MM.1S (cell line): ENCODE measurements around the gene VAMP7.
A peak's percentile ranks its signal among the peaks of the same experiment; 100 is the strongest.

ENCODE experiments used
- DNase-seq: peaks from one replicate; pipeline ENCODE4 v3.0.0-alpha.2; 2015
- H2AFZ ChIP-seq: fragments of 300-600 bp; sonication (generic); 2 replicates; pipeline ENCODE4 v1.6.0; 2016; ENCODE audit warnings: antibody characterized with exemption, low read length
- H3F3A ChIP-seq: fragments of 300-600 bp; sonication (generic); 2 replicates; pipeline ENCODE4 v1.6.1; 2016; ENCODE audit warnings: mild to moderate bottlenecking, antibody characterized with exemption, low read length, moderate library complexity, mixed read lengths; ENCODE audit not compliant: insufficient read depth
- H3K27ac ChIP-seq: fragments of 300-600 bp; sonication (generic); 2 replicates; pipeline ENCODE4 v1.5.1; 2016; ENCODE audit warnings: mild to moderate bottlenecking, low read length
- H3K27me3 ChIP-seq: fragments of 300-600 bp; sonication (generic); replicated peaks from 2 replicates; pipeline ENCODE4 v1.6.0; 2016; ENCODE audit warnings: low read length; ENCODE audit not compliant: insufficient read depth
- H3K36me3 ChIP-seq: fragments of 300-600 bp; sonication (generic); replicated peaks from 2 replicates; pipeline ENCODE4 v1.6.1; 2016; ENCODE audit warnings: mild to moderate bottlenecking, low read length, mixed read lengths; ENCODE audit not compliant: insufficient read depth
- H3K4me1 ChIP-seq: fragments of 300-600 bp; sonication (generic); 2 replicates; pipeline ENCODE4 v1.6.1; 2016; ENCODE audit warnings: low read length, mixed read lengths
- H3K4me2 ChIP-seq: fragments of 300-600 bp; sonication (generic); 2 replicates; pipeline ENCODE4 v1.6.0; 2016; ENCODE audit warnings: low read depth, low read length
- H3K4me3 ChIP-seq: fragments of 300-600 bp; sonication (generic); 2 replicates; pipeline ENCODE4 v1.5.1; 2016; ENCODE audit warnings: low read length, mixed read lengths
- H3K79me2 ChIP-seq: fragments of 300-600 bp; sonication (generic); 2 replicates; pipeline ENCODE4 v1.6.1; 2016; ENCODE audit warnings: mixed run types, low read length, mixed read lengths
- H3K9ac ChIP-seq: fragments of 300-600 bp; sonication (generic); 2 replicates; pipeline ENCODE4 v1.6.1; 2016; ENCODE audit warnings: low read length, mixed read lengths
- H3K9me2 ChIP-seq: fragments of 300-600 bp; sonication (generic); replicated peaks from 2 replicates; pipeline ENCODE4 v1.6.1; 2016; ENCODE audit warnings: mild to moderate bottlenecking, low read length, mixed read lengths; ENCODE audit not compliant: insufficient read depth
- H3K9me3 ChIP-seq: fragments of 300-600 bp; sonication (generic); replicated peaks from 2 replicates; pipeline ENCODE4 v1.6.1; 2016; ENCODE audit warnings: mild to moderate bottlenecking, low read length, mixed read lengths; ENCODE audit not compliant: insufficient read depth
- H4K20me1 ChIP-seq: fragments of 300-600 bp; sonication (generic); 2 replicates; pipeline ENCODE4 v1.6.1; 2016; ENCODE audit warnings: mild to moderate bottlenecking, low read length, moderate library complexity, mixed read lengths; ENCODE audit not compliant: insufficient read depth
- CTCF ChIP-seq: fragments of 300-600 bp; sonication (generic); IDR thresholded peaks from 2 replicates; pipeline ENCODE4 v1.5.1; 2016; ENCODE audit warnings: antibody characterized with exemption, low read length, mixed read lengths
- EZH2 ChIP-seq: fragments of 300-600 bp; sonication (generic); optimal IDR thresholded peaks from 2 replicates; pipeline ENCODE3; 2017; ENCODE audit warnings: low read depth, mild to moderate bottlenecking, antibody characterized with exemption, low read length, mixed read lengths
- EZH2phosphoT487 ChIP-seq: fragments of 300-600 bp; sonication (generic); IDR thresholded peaks from 2 replicates; pipeline ENCODE4 v1.6.1; 2018; ENCODE audit warnings: antibody characterized with exemption, low read length

The VAMP7 gene

GRCh38 chrX:155962906-155963305 lies 81.8 kb downstream of the VAMP7 start:
- Histone ChIP-seq H3K4me3 (no peak overlapping the region), H3K79me2 (no peaks in the 10 kb centered on the region), H3K36me3 (no peaks in the 10 kb centered on the region), H4K20me1 (no peaks in the 10 kb centered on the region), H3K9ac (no peak overlapping the region), H3K4me1 (no peaks in the 10 kb centered on the region), H3K4me2 (no peak overlapping the region), H3K9me3 (no peaks in the 10 kb centered on the region), H3F3A (no peaks in the 10 kb centered on the region), H3K9me2 (no peaks in the 10 kb centered on the region), H3K27ac (no peak overlapping the region), H2AFZ (no peak overlapping the region), H3K27me3 (no peaks in the 10 kb centered on the region)
- no peak for DNase-seq
- no peak for TF ChIP-seq EZH2phosphoT487
- no peak for TF ChIP-seq CTCF
- TF ChIP-seq EZH2 = no peak

DNA sequence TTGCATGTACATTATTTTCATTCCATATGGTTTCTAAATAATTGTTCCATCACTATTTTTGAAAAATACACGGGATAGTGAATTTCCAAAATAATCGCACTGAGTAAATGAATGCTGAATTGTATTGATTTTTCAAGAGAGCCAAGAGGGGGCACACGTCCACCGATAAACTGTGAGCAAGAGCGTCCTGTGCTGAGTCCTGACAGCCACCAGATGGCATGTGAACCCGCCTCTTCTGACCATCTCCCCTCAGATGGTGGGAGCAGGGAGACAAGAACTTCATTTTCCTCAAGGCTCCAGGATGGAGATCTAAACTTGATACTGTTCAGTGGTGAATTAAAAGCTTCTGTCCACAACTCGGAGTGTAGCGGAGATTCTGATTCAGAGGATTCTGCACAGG lies 85.7 kb downstream of the VAMP7 start:
- H3K4me2 ChIP-seq = no peak overlapping the region
- no peaks in the 10 kb centered on the region for H3K79me2 ChIP-seq
- no peak overlapping the region for H2AFZ ChIP-seq
- H3K9me2 ChIP-seq = no peaks in the 10 kb centered on the region
- H4K20me1 ChIP-seq = no peaks in the 10 kb centered on the region
- no peaks in the 10 kb centered on the region for H3F3A ChIP-seq
- no peak overlapping the region for H3K4me3 ChIP-seq
- no peak overlapping the region for H3K9ac ChIP-seq
- no peaks in the 10 kb centered on the region for H3K9me3 ChIP-seq
- TF ChIP-seq EZH2phosphoT487 (no peak), CTCF (peak; percentile 11; the same call in 1 of the 2 replicates), EZH2 (no peak)
- no peaks in the 10 kb centered on the region for H3K4me1 ChIP-seq
- H3K36me3 ChIP-seq = no peaks in the 10 kb centered on the region
- no peaks in the 10 kb centered on the region for H3K27me3 ChIP-seq
- H3K27ac ChIP-seq = no peak overlapping the region
- no peak for DNase-seq

DNA sequence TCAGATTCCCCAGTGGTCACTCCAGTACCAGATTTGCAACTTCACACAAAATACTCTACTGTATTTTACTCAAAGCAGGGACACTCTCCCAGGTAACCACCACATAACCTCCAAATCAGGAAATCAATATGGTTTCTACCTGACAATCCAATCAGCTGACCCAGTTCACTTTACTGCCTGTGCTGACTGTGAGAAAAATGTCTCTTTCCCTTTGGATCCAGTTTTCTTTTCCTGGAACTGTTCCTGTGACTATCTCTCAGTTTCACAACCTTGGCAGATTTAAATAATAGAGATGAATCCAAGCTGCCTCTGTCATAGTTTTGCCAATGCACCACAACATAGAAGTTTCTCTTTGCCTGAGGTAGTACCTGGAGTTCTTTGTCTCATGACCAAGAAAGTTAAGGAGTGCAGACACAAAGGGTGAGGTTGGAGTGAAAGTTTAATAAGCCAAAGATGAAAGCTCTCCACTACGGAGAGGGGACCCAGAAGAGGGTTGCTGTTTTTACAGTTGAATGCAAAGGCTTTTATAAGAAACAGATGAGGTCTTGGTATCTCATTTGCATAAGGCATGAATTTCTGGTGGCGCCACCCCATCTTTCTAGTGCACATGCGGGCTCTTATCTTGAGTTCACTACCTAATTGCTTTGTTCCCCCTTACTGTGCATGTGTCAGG lies 86.6 kb downstream of the VAMP7 start:
- Histone ChIP-seq H3K4me2 (no peak overlapping the region), H3K4me3 (no peak overlapping the region), H3K79me2 (no peaks in the 10 kb centered on the region), H3K4me1 (no peaks in the 10 kb centered on the region), H2AFZ (no peak overlapping the region), H3K27me3 (no peaks in the 10 kb centered on the region), H3F3A (no peaks in the 10 kb centered on the region), H4K20me1 (no peaks in the 10 kb centered on the region), H3K9me3 (no peaks in the 10 kb centered on the region), H3K9me2 (no peaks in the 10 kb centered on the region), H3K9ac (no peak overlapping the region), H3K36me3 (no peaks in the 10 kb centered on the region), H3K27ac (no peak overlapping the region)
- no peak for DNase-seq
- TF ChIP-seq CTCF (no peak), EZH2phosphoT487 (no peak), EZH2 (no peak)
